IMR-90 (cell line): ENCODE measurements around the gene UMODL1. TPM values are rescaled to one million over a fixed set of nuclear protein-coding genes. Genes with fewer than 3 reads are reported as not detected.

Source experiments
- ATAC-seq: fragments of 200-7000 bp; cut with Tn5 transposase; 2 replicates; pipeline ENCODE4 v1.9.1; 2020; ENCODE audit warnings: low read depth, mild to moderate bottlenecking, moderate library complexity
- BruUV-seq: library from RNA; stranded (reverse); fragments of 400-500 nt; replicated peaks from 2 replicates; lab custom pipeline; 2021; lab: Mats Ljungman, UMichigan
- CTCF ChIA-PET: fragments of 300-600 bp; formaldehyde crosslinking; extraction: SDS; loops from one replicate; lab custom pipeline; 2021; ENCODE audit warnings: antibody characterized with exemption; lab: Yijun Ruan, JAX
- POLR2A ChIA-PET: fragments of 300-600 bp; sonication (Branson Sonifier 250); formaldehyde crosslinking; loops from one replicate; lab custom pipeline; 2022; ENCODE audit warnings: antibody characterized with exemption; ENCODE audit not compliant: unreplicated experiment; lab: Charles Lee
- DNase-seq: peaks from one replicate; pipeline ENCODE4 v3.0.0; 2013
- H2AFZ ChIP-seq: replicated peaks from 2 replicates; pipeline ENCODE3; 2013; ENCODE audit warnings: low read length, mild to moderate bottlenecking; ENCODE audit not compliant: poor library complexity
- H2AK5ac ChIP-seq: 2 replicates; pipeline ENCODE4 v1.6.1; 2013; ENCODE audit warnings: low read depth, low read length, inconsistent platforms
- H2AK9ac ChIP-seq: replicated peaks from 2 replicates; pipeline ENCODE3; 2013; ENCODE audit warnings: mild to moderate bottlenecking, low read depth, low read length, moderate library complexity; ENCODE audit not compliant: poor library complexity
- H2BK120ac ChIP-seq: 2 replicates; pipeline ENCODE4 v1.6.1; 2013; ENCODE audit warnings: low read depth, low read length, inconsistent platforms
- H2BK15ac ChIP-seq: 3 replicates; pipeline ENCODE4 v1.6.1; 2013; ENCODE audit warnings: low read depth, low read length, inconsistent platforms
- H2BK20ac ChIP-seq: 2 replicates; pipeline ENCODE4 v1.6.1; 2013; ENCODE audit warnings: low read depth, mild to moderate bottlenecking, inconsistent platforms, low read length, moderate library complexity
- H2BK5ac ChIP-seq: 2 replicates; pipeline ENCODE4 v1.6.1; 2013; ENCODE audit warnings: mild to moderate bottlenecking, low read depth, low read length, inconsistent platforms; ENCODE audit not compliant: poor library complexity, severe bottlenecking
- H3K14ac ChIP-seq: replicated peaks from 2 replicates; pipeline ENCODE4 v1.6.1; 2013; ENCODE audit warnings: low read depth, low read length, inconsistent platforms
- H3K18ac ChIP-seq: 2 replicates; pipeline ENCODE4 v1.6.1; 2013; ENCODE audit warnings: low read depth, low read length, control low read depth
- H3K23ac ChIP-seq: 2 replicates; pipeline ENCODE4 v1.6.1; 2013; ENCODE audit warnings: low read depth, low read length, inconsistent platforms
- H3K27ac ChIP-seq: 2 replicates; pipeline ENCODE4 v1.5.1; 2013; ENCODE audit warnings: mild to moderate bottlenecking, control low read depth, low read length; ENCODE audit not compliant: insufficient read depth
- H3K27me3 ChIP-seq: 2 replicates; pipeline ENCODE4 v1.6.1; 2013; ENCODE audit warnings: low read length; ENCODE audit not compliant: control insufficient read depth, insufficient read depth
- H3K36me3 ChIP-seq: 2 replicates; pipeline ENCODE4 v1.6.1; 2013; ENCODE audit warnings: low read length, mixed read lengths; ENCODE audit not compliant: control insufficient read depth, insufficient read depth
- H3K4ac ChIP-seq: 2 replicates; pipeline ENCODE4 v1.6.1; 2013; ENCODE audit warnings: low read depth, low read length, inconsistent platforms
- H3K4me1 ChIP-seq: 2 replicates; pipeline ENCODE4 v1.6.1; 2013; ENCODE audit warnings: low read length, mixed read lengths; ENCODE audit not compliant: control insufficient read depth, insufficient read depth
- H3K4me2 ChIP-seq: 2 replicates; pipeline ENCODE4 v1.6.1; 2013; ENCODE audit warnings: low read depth, mild to moderate bottlenecking, control low read depth, low read length, moderate library complexity
- H3K4me3 ChIP-seq: 2 replicates; pipeline ENCODE4 v1.5.1; 2013; ENCODE audit warnings: low read depth, mild to moderate bottlenecking, control low read depth, low read length, moderate library complexity; ENCODE audit not compliant: insufficient read depth
- H3K56ac ChIP-seq: 2 replicates; pipeline ENCODE4 v1.6.1; 2013; ENCODE audit warnings: low read length, inconsistent platforms; ENCODE audit not compliant: insufficient read depth; ENCODE audit errors: extremely low read depth
- H3K79me1 ChIP-seq, 2 experiments: 2 replicates each; pipeline ENCODE4 v1.6.1; 2013; ENCODE audit warnings: low read length in 2 of 2, inconsistent platforms in 1 of 2, low read depth in 1 of 2
- H3K9ac ChIP-seq: 2 replicates; pipeline ENCODE4 v1.6.1; 2013; ENCODE audit warnings: low read depth, low read length, control low read depth
- H3K9me1 ChIP-seq: 2 replicates; pipeline ENCODE4 v1.6.1; 2013; ENCODE audit warnings: low read length, inconsistent platforms; ENCODE audit not compliant: insufficient read depth
- H3K9me3 ChIP-seq: 2 replicates; pipeline ENCODE4 v1.6.1; 2013; ENCODE audit warnings: low read length; ENCODE audit not compliant: control insufficient read depth, insufficient read depth
- H4K20me1 ChIP-seq: 2 replicates; pipeline ENCODE4 v1.6.1; 2013; ENCODE audit warnings: low read length, inconsistent platforms; ENCODE audit not compliant: insufficient read depth
- H4K5ac ChIP-seq: 2 replicates; pipeline ENCODE4 v1.6.1; 2013; ENCODE audit warnings: mild to moderate bottlenecking, low read depth, low read length, control low read depth
- H4K8ac ChIP-seq, 2 experiments: 2 replicates each; pipeline ENCODE4 v1.6.1; 2013; ENCODE audit warnings: low read depth in 2 of 2, low read length in 2 of 2, control low read depth in 1 of 2, inconsistent platforms in 1 of 2
- H4K91ac ChIP-seq: 2 replicates; pipeline ENCODE4 v1.6.1; 2013; ENCODE audit warnings: low read depth, low read length, inconsistent platforms; ENCODE audit not compliant: insufficient read depth
- BHLHE40 ChIP-seq: fragments of 150-350 bp; IDR thresholded peaks from 2 replicates; pipeline ENCODE4 v1.6.1; 2016; ENCODE audit warnings: mild to moderate bottlenecking, low read depth, low read length
- CEBPB ChIP-seq: IDR thresholded peaks from 2 replicates; pipeline ENCODE4 v1.6.1; 2012; ENCODE audit warnings: low read depth, low read length, improper control_type of control experiment
- CTCF ChIP-seq: conservative IDR thresholded peaks from 2 replicates; pipeline ENCODE4 v1.5.1; 2012; ENCODE audit warnings: mild to moderate bottlenecking, low read depth, low read length, improper control_type of control experiment
- ELK1 ChIP-seq: fragments of 150-350 bp; IDR thresholded peaks from 2 replicates; pipeline ENCODE4 v1.6.1; 2016; ENCODE audit warnings: low read depth, mild to moderate bottlenecking, low read length, moderate library complexity, borderline replicate concordance
- FOS ChIP-seq: fragments of 150-350 bp; IDR thresholded peaks from 2 replicates; pipeline ENCODE4 v1.6.1; 2016; ENCODE audit warnings: low read depth, low read length
- MAFK ChIP-seq: IDR thresholded peaks from 2 replicates; pipeline ENCODE4 v1.6.1; 2012; ENCODE audit warnings: low read depth, low read length, improper control_type of control experiment
- MAZ ChIP-seq: IDR thresholded peaks from 2 replicates; pipeline ENCODE4 v1.6.1; 2012; ENCODE audit warnings: low read depth, mild to moderate bottlenecking, low read length, improper control_type of control experiment, moderate library complexity, borderline replicate concordance
- MXI1 ChIP-seq: IDR thresholded peaks from 2 replicates; pipeline ENCODE4 v1.6.1; 2012; ENCODE audit warnings: low read depth, mild to moderate bottlenecking, low read length, moderate library complexity, borderline replicate concordance
- NFE2L2 ChIP-seq: fragments of 150-350 bp; IDR thresholded peaks from 2 replicates; pipeline ENCODE4 v1.6.1; 2016; ENCODE audit warnings: low read depth, mild to moderate bottlenecking, low read length
- POLR2A ChIP-seq: IDR thresholded peaks from 2 replicates; pipeline ENCODE4 v1.6.1; 2012; ENCODE audit warnings: mild to moderate bottlenecking, low read depth, low read length
- RAD21 ChIP-seq: IDR thresholded peaks from 2 replicates; pipeline ENCODE4 v1.6.1; 2012; ENCODE audit warnings: low read length, improper control_type of control experiment
- RCOR1 ChIP-seq: IDR thresholded peaks from 2 replicates; pipeline ENCODE4 v1.6.1; 2012; ENCODE audit warnings: mild to moderate bottlenecking, low read length, improper control_type of control experiment; ENCODE audit not compliant: insufficient replicate concordance
- RFX5 ChIP-seq: IDR thresholded peaks from 2 replicates; pipeline ENCODE4 v1.8.0; 2012; ENCODE audit warnings: low read depth, mild to moderate bottlenecking, low read length, moderate library complexity
- SMC3 ChIP-seq: fragments of 150-350 bp; IDR thresholded peaks from 2 replicates; pipeline ENCODE4 v1.6.1; 2016; ENCODE audit warnings: low read depth, mild to moderate bottlenecking, antibody characterized with exemption, low read length, moderate library complexity
- USF2 ChIP-seq: fragments of 150-350 bp; IDR thresholded peaks from 2 replicates; pipeline ENCODE4 v1.6.1; 2017; ENCODE audit warnings: mild to moderate bottlenecking, antibody characterized with exemption, low read length, low read depth
- WGBS, 2 experiments: methylation state at CpG; one replicate each; pipeline versions ENCODE4 v1.1.5 to v1.1.7; 2013; ENCODE audit warnings: missing lambda C conversion rate in 2 of 2; ENCODE audit not compliant: insufficient read length in 1 of 2; ENCODE audit errors: extremely low coverage in 2 of 2; 5-methylcytosine and 5-hydroxymethylcytosine counted together
- dilution Hi-C: fragments of 300-500 bp; cut with HindIII; formaldehyde crosslinking; loops from one replicate; pipeline ENCODE4 v1.14.3; 2018; ENCODE audit warnings: low sequenced_read_pairs; ENCODE audit not compliant: unreplicated experiment
- in situ Hi-C: fragments of 300-500 bp; cut with MboI; formaldehyde crosslinking; loops from 3 replicates; pipeline ENCODE4 v1.14.3; 2019; ENCODE audit warnings: low sequenced_read_pairs, inconsistent platforms, mixed read lengths
- intact Hi-C: fragments of 100-400 bp; cut with micrococcal nuclease; formaldehyde crosslinking; loops from 2 replicates; pipeline ENCODE4 v1.10.0; 2022
- polyA plus RNA-seq, 3 experiments: library from polyadenylated mRNA; depleted of rRNA; stranded (reverse); fragments of >200 nt; gene quantifications; 2 replicates each; pipeline ENCODE4 v1.2.3, GENCODE V29; 2012; ENCODE audit warnings: low replicate concordance in 1 of 3
- total RNA-seq: library from RNA; depleted of rRNA; stranded (reverse); fragments of >200 nt; gene quantifications from 2 replicates; pipeline ENCODE4 v1.2.3, GENCODE V29; 2012

UMODL1 gene
- total and polyA plus RNA-seq, 2 of the 4 experiments (the other 2 are of a cell fraction) = 0.02 TPM; not detected in 1

- TF ChIP-seq RFX5 (no peak), CEBPB (no peak), MXI1 (no peak), FOS (no peak)
Measured at GRCh38 chr21:42083361-42083690, 12.2 kb downstream of the UMODL1 start (continued).

GRCh38 chr21:42084079-42084478 lies 13.0 kb downstream of the UMODL1 start:
- H3K9me1 ChIP-seq = no peaks in the 10 kb centered on the region
- no peak overlapping the region for H3K27ac ChIP-seq
- no peak overlapping the region for H2BK15ac ChIP-seq
- no peak overlapping the region for H3K18ac ChIP-seq
- H3K9me3 ChIP-seq = no peaks in the 10 kb centered on the region
- no peaks in the 10 kb centered on the region for H3K79me1 ChIP-seq
- H2AK5ac ChIP-seq = no peak overlapping the region
- intact Hi-C loops (no loop called here), in situ Hi-C loops (no loop called here), dilution Hi-C loops (no loop called here)
- H3K9ac ChIP-seq = no peak overlapping the region
- no peak overlapping the region for H4K8ac ChIP-seq
- H2BK20ac ChIP-seq = no peak overlapping the region
- ChIA-PET CTCF (no interaction called here), POLR2A (no interaction called here)
- H3K27me3 ChIP-seq = no peaks in the 10 kb centered on the region; the same call in 1 of the 2 replicates
- no peak overlapping the region for H3K4me3 ChIP-seq
- H3K4ac ChIP-seq = no peak overlapping the region
- H2BK120ac ChIP-seq = no peak overlapping the region
- no peak overlapping the region for H2AK9ac ChIP-seq
- H3K4me1 ChIP-seq = no peaks in the 10 kb centered on the region
- H2BK5ac ChIP-seq = no peak overlapping the region
- no peak overlapping the region for H4K91ac ChIP-seq
- H4K20me1 ChIP-seq = no peaks in the 10 kb centered on the region
- no peak overlapping the region for H2AFZ ChIP-seq
- no peak overlapping the region for H4K5ac ChIP-seq
- ATAC-seq (no peak), DNase-seq (no peak)
- H3K14ac ChIP-seq = no peak overlapping the region
- WGBS, 2 experiments = 95% methylated on average over 9 of the region's 12 CpGs; no CpG with 5 or more reads in 1 of the 2 experiments
- no peak overlapping the region for H3K4me2 ChIP-seq
- no peaks in the 10 kb centered on the region for H3K36me3 ChIP-seq
- no peak overlapping the region for H3K56ac ChIP-seq
- H3K23ac ChIP-seq = no peak overlapping the region
- no TSS peak for BruUV-seq
- TF ChIP-seq NFE2L2 = no peak
- TF ChIP-seq BHLHE40 = no peak
- no peak for TF ChIP-seq ELK1
- no peak for TF ChIP-seq POLR2A
- TF ChIP-seq MAFK = no peak
- TF ChIP-seq FOS = no peak
- no peak for TF ChIP-seq MAZ
- no peak for TF ChIP-seq CEBPB
- TF ChIP-seq MXI1 = no peak
- TF ChIP-seq RFX5 = no peak
- no peak for TF ChIP-seq USF2
- no peak for TF ChIP-seq RCOR1
- no peak for TF ChIP-seq CTCF
- TF ChIP-seq SMC3 = no peak
- TF ChIP-seq RAD21 = no peak
